Activated CD4-positive, alpha-beta T cell treated with anti-CD3 and anti-CD28 coated beads for 36 hours (primary cell): ENCODE measurements around the gene R3HDML. TPM values are rescaled to one million over a fixed set of nuclear protein-coding genes. Genes with fewer than 3 reads are reported as not detected.

Source experiments
- ATAC-seq: fragments of 200-7000 bp; cut with Tn5 transposase; one replicate; pipeline ENCODE4 v1.10.0; 2021; ENCODE audit warnings: mild to moderate bottlenecking, moderate library complexity
- CTCF ChIA-PET: fragments of 350-600 bp; sonication (Branson Sonifier 250); formaldehyde crosslinking; loops from one replicate; lab custom pipeline; 2021; ENCODE audit warnings: antibody characterized with exemption; lab: Charles Lee
- POLR2A ChIA-PET: fragments of 350-600 bp; sonication (Branson Sonifier 250); formaldehyde crosslinking; loops from one replicate; lab custom pipeline; 2021; ENCODE audit warnings: antibody characterized with exemption, inconsistent platforms; lab: Charles Lee
- DNase-seq: peaks from one replicate; pipeline ENCODE4 v3.0.0-alpha.2; 2020
- H3K27ac Mint-ChIP-seq: one replicate; pipeline ENCODE4 v1.8.0; 2021; ENCODE audit warnings: mixed read lengths
- H3K27me3 Mint-ChIP-seq: one replicate; pipeline ENCODE4 v1.8.0; 2021; ENCODE audit warnings: mixed read lengths
- H3K36me3 Mint-ChIP-seq: one replicate; pipeline ENCODE4 v1.8.0; 2021; ENCODE audit warnings: low read depth, mixed read lengths
- H3K4me1 Mint-ChIP-seq: one replicate; pipeline ENCODE4 v1.8.0; 2021; ENCODE audit warnings: mixed read lengths
- H3K4me3 Mint-ChIP-seq: one replicate; pipeline ENCODE4 v1.8.0; 2021; ENCODE audit warnings: mild to moderate bottlenecking, moderate library complexity, mixed read lengths
- H3K9me3 Mint-ChIP-seq: one replicate; pipeline ENCODE4 v1.8.0; 2021; ENCODE audit warnings: low read depth, mixed read lengths
- intact Hi-C, 2 experiments: fragments of 100-400 bp; cut with DNase I in 1 of 2; cut with micrococcal nuclease in 1 of 2; formaldehyde crosslinking; loops; one replicate each; pipeline versions ENCODE4 v1.14.2 to v1.15.1; 2022 to 2024; cut with DNase I, micrococcal nuclease
- total RNA-seq, 2 experiments: library from RNA; stranded (reverse); gene quantifications; one replicate each; pipeline ENCODE4 v1.2.3, GENCODE V29; 2021

R3HDML gene
- total RNA-seq, 2 experiments from 2014 or later: not detected

GRCh38 chr20:44393608-44394451 is 57.0 kb downstream of the R3HDML start:
- no peaks in the 10 kb centered on the region for H3K36me3 Mint-ChIP-seq
- DNase-seq (no peak), ATAC-seq (no peak)
- H3K9me3 Mint-ChIP-seq: no peaks in the 10 kb centered on the region
- intact Hi-C loops: no loop called here
- H3K27ac Mint-ChIP-seq: no peak overlapping the region
- POLR2A ChIA-PET: no interaction called here
- peaks cover 1% of the 10 kb centered on the region for H3K4me1 Mint-ChIP-seq
- CTCF ChIA-PET: no interaction called here
- no peak overlapping the region for H3K4me3 Mint-ChIP-seq
- peaks cover 7% of the 10 kb centered on the region for H3K27me3 Mint-ChIP-seq

GRCh38 chr20:44394452-44394701 is 57.5 kb downstream of the R3HDML start:
- no peak overlapping the region for H3K4me3 Mint-ChIP-seq
- no peak for DNase-seq
- no peaks in the 10 kb centered on the region for H3K4me1 Mint-ChIP-seq
- peaks cover 7% of the 10 kb centered on the region for H3K27me3 Mint-ChIP-seq
- H3K9me3 Mint-ChIP-seq: no peaks in the 10 kb centered on the region
- no peak overlapping the region for H3K27ac Mint-ChIP-seq
- no peak for ATAC-seq
- CTCF ChIA-PET: interaction anchor here (2.5 kb wide), 1 partner anchor 9 kb away, joined by 11 read pairs; no protein-coding TSS in a partner anchor
- no peaks in the 10 kb centered on the region for H3K36me3 Mint-ChIP-seq
- POLR2A ChIA-PET: no interaction called here
- intact Hi-C loops: no loop called here

GRCh38 chr20:44394702-44395460 is 58.0 kb downstream of the R3HDML start:
- Mint-ChIP-seq H3K36me3 (no peaks in the 10 kb centered on the region), H3K27me3 (peaks cover 7% of the 10 kb centered on the region), H3K4me1 (no peaks in the 10 kb centered on the region), H3K27ac (no peak overlapping the region), H3K4me3 (no peak overlapping the region), H3K9me3 (no peaks in the 10 kb centered on the region)
- CTCF ChIA-PET: interaction anchor here (0.7 to 2.5 kb wide), 4 partner anchors 10 to 238 kb away, joined by 3 to 11 read pairs (median 3); no protein-coding TSS in a partner anchor
- ATAC-seq: no peak
- no peak for DNase-seq
- POLR2A ChIA-PET: no interaction called here
- intact Hi-C loops: no loop called here

- CTCF ChIA-PET: interaction anchor here (0.7 to 2.5 kb wide), 4 partner anchors 11 to 237 kb away, joined by 3 to 11 read pairs (median 3); no protein-coding TSS in a partner anchor
- POLR2A ChIA-PET: no interaction called here
Observed at GRCh38 chr20:44395461-44396340, 58.9 kb downstream of the R3HDML start.

GRCh38 chr20:44396369-44397130 is 59.7 kb downstream of the R3HDML start:
- Mint-ChIP-seq H3K36me3 (no peaks in the 10 kb centered on the region), H3K9me3 (no peaks in the 10 kb centered on the region), H3K4me3 (no peak overlapping the region), H3K27ac (no peak overlapping the region), H3K27me3 (peaks cover 8% of the 10 kb centered on the region), H3K4me1 (no peaks in the 10 kb centered on the region)
- ATAC-seq (no peak), DNase-seq (no peak)
- ChIA-PET CTCF (interaction anchor here (0.6 to 2.5 kb wide), 2 partner anchors 12 to 712 kb away, joined by 3 to 11 read pairs; no protein-coding TSS in a partner anchor), POLR2A (no interaction called here)
- intact Hi-C loops: no loop called here

More at GRCh38 chr20:44395461-44396340, 58.9 kb downstream of the R3HDML start:
- no peak overlapping the region for H3K4me3 Mint-ChIP-seq
- H3K27me3 Mint-ChIP-seq: peaks cover 8% of the 10 kb centered on the region
- H3K27ac Mint-ChIP-seq: no peak overlapping the region
- H3K9me3 Mint-ChIP-seq: no peaks in the 10 kb centered on the region
- H3K36me3 Mint-ChIP-seq: no peaks in the 10 kb centered on the region
- intact Hi-C loops: no loop called here
- ATAC-seq: no peak
- no peak for DNase-seq
- no peaks in the 10 kb centered on the region for H3K4me1 Mint-ChIP-seq

GRCh38 chr20:44398335-44398734 is 61.5 kb downstream of the R3HDML start:
- intact Hi-C loops: no loop called here
- Mint-ChIP-seq H3K36me3 (no peaks in the 10 kb centered on the region), H3K27ac (no peak overlapping the region), H3K4me1 (no peaks in the 10 kb centered on the region), H3K4me3 (no peak overlapping the region), H3K9me3 (no peaks in the 10 kb centered on the region), H3K27me3 (peaks cover 8% of the 10 kb centered on the region)
- POLR2A ChIA-PET: no interaction called here
- no peak for DNase-seq
- no peak for ATAC-seq
- CTCF ChIA-PET: interaction anchor here (1.1 kb wide), 1 partner anchor 9 kb away, joined by 3 read pairs; no protein-coding TSS in a partner anchor

- ChIA-PET POLR2A (no interaction called here), CTCF (interaction anchor here (0.9 to 1.1 kb wide), 2 partner anchors 10 to 182 kb away, joined by 3 read pairs; no protein-coding TSS in a partner anchor)
- ATAC-seq: no peak
- Mint-ChIP-seq H3K9me3 (peaks cover under 1% of the 10 kb centered on the region), H3K27ac (no peak overlapping the region), H3K4me1 (no peaks in the 10 kb centered on the region), H3K4me3 (no peak overlapping the region), H3K36me3 (no peaks in the 10 kb centered on the region), H3K27me3 (peaks cover 8% of the 10 kb centered on the region)
- DNase-seq: no peak
- intact Hi-C loops: no loop called here
Observed at GRCh38 chr20:44399446-44399845, 62.6 kb downstream of the R3HDML start.

- POLR2A ChIA-PET: no interaction called here
- peaks cover 2% of the 10 kb centered on the region for H3K9me3 Mint-ChIP-seq
- H3K27ac Mint-ChIP-seq: no peak overlapping the region
- H3K4me1 Mint-ChIP-seq: no peaks in the 10 kb centered on the region
- peaks cover 8% of the 10 kb centered on the region for H3K27me3 Mint-ChIP-seq
- H3K36me3 Mint-ChIP-seq: no peaks in the 10 kb centered on the region
- no peak for DNase-seq
- intact Hi-C loops: no loop called here
- no peak for ATAC-seq
- no peak overlapping the region for H3K4me3 Mint-ChIP-seq
- CTCF ChIA-PET: interaction anchor here (0.6 kb wide), 1 partner anchor 1105 kb away, joined by 3 read pairs; no protein-coding TSS in a partner anchor
Observed at GRCh38 chr20:44400671-44400969, 63.8 kb downstream of the R3HDML start.
